Mucosa of stomach (tissue), 1 donor: ENCODE data around the gene PLXNC1.

Source experiments
- H3K27me3 ChIP-seq: one replicate; pipeline ENCODE4 v1.7.0; 2013; ENCODE audit warnings: mild to moderate bottlenecking, low read length; ENCODE audit not compliant: control insufficient read depth, insufficient read depth
- H3K36me3 ChIP-seq: one replicate; pipeline ENCODE4 v1.7.0; 2013; ENCODE audit warnings: low read length; ENCODE audit not compliant: control insufficient read depth, insufficient read depth
- H3K4me1 ChIP-seq: one replicate; pipeline ENCODE4 v1.7.0; 2013; ENCODE audit warnings: mild to moderate bottlenecking, low read length; ENCODE audit not compliant: control insufficient read depth, insufficient read depth
- H3K4me3 ChIP-seq: one replicate; pipeline ENCODE4 v1.7.0; 2013; ENCODE audit warnings: low read length
- H3K9ac ChIP-seq: one replicate; pipeline ENCODE4 v1.7.0; 2013; ENCODE audit warnings: mild to moderate bottlenecking, low read length, moderate library complexity
- H3K9me3 ChIP-seq: one replicate; pipeline ENCODE4 v1.7.0; 2013; ENCODE audit warnings: mild to moderate bottlenecking, low read length, moderate library complexity; ENCODE audit not compliant: control insufficient read depth
- donor health status: Pancreatic carcinoma.

PLXNC1 gene

GRCh38 chr12:94167071-94167755 lies 18.8 kb downstream of the PLXNC1 start:
- Histone ChIP-seq H3K36me3 (no peaks in the 10 kb centered on the region), H3K27me3 (peaks cover 4% of the 10 kb centered on the region), H3K4me1 (peaks cover 10% of the 10 kb centered on the region), H3K9me3 (no peaks in the 10 kb centered on the region), H3K9ac (no peak overlapping the region), H3K4me3 (no peak overlapping the region)

GRCh38 chr12:94167756-94168416 lies 19.5 kb downstream of the PLXNC1 start:
- Histone ChIP-seq H3K9me3 (no peaks in the 10 kb centered on the region), H3K4me1 (peaks cover 10% of the 10 kb centered on the region), H3K9ac (no peak overlapping the region), H3K4me3 (no peak overlapping the region), H3K36me3 (no peaks in the 10 kb centered on the region), H3K27me3 (peaks cover 4% of the 10 kb centered on the region)

GRCh38 chr12:94169495-94169894 lies 21.1 kb downstream of the PLXNC1 start:
- Histone ChIP-seq H3K27me3 (peaks cover 4% of the 10 kb centered on the region), H3K9me3 (no peaks in the 10 kb centered on the region), H3K4me1 (peaks cover 10% of the 10 kb centered on the region)

GRCh38 chr12:94169966-94170689 lies 21.8 kb downstream of the PLXNC1 start:
- H3K36me3 ChIP-seq, result no peaks in the 10 kb centered on the region
- H3K4me1 ChIP-seq, result peaks cover 10% of the 10 kb centered on the region
- H3K9me3 ChIP-seq, result no peaks in the 10 kb centered on the region
- peaks cover 4% of the 10 kb centered on the region for H3K27me3 ChIP-seq
- H3K9ac ChIP-seq, result no peak overlapping the region
- no peak overlapping the region for H3K4me3 ChIP-seq

More at GRCh38 chr12:94169495-94169894, 21.1 kb downstream of the PLXNC1 start:
- no peak overlapping the region for H3K4me3 ChIP-seq
- H3K36me3 ChIP-seq, result no peaks in the 10 kb centered on the region
- no peak overlapping the region for H3K9ac ChIP-seq

GRCh38 chr12:94170690-94171594 lies 22.6 kb downstream of the PLXNC1 start:
- H3K4me1 ChIP-seq, result peaks cover 10% of the 10 kb centered on the region
- H3K9ac ChIP-seq, result no peak overlapping the region
- H3K4me3 ChIP-seq, result no peak overlapping the region
- no peaks in the 10 kb centered on the region for H3K36me3 ChIP-seq
- H3K27me3 ChIP-seq, result peaks cover 4% of the 10 kb centered on the region
- no peaks in the 10 kb centered on the region for H3K9me3 ChIP-seq

- H3K27me3 ChIP-seq, result peaks cover 4% of the 10 kb centered on the region
- no peaks in the 10 kb centered on the region for H3K9me3 ChIP-seq
- H3K4me3 ChIP-seq, result no peak overlapping the region
- no peaks in the 10 kb centered on the region for H3K36me3 ChIP-seq
- no peak overlapping the region for H3K9ac ChIP-seq
- peaks cover 10% of the 10 kb centered on the region for H3K4me1 ChIP-seq
These were observed 23.2 kb downstream of the PLXNC1 start for GRCh38 chr12:94171595-94171930.

- Histone ChIP-seq H3K9me3 (no peaks in the 10 kb centered on the region), H3K27me3 (peaks cover 4% of the 10 kb centered on the region), H3K4me1 (peaks cover 10% of the 10 kb centered on the region), H3K4me3 (no peak overlapping the region), H3K36me3 (no peaks in the 10 kb centered on the region), H3K9ac (no peak overlapping the region)
These were observed 23.7 kb downstream of the PLXNC1 start for GRCh38 chr12:94172031-94172430.

GRCh38 chr12:94172973-94173372 lies 24.6 kb downstream of the PLXNC1 start:
- H3K36me3 ChIP-seq, result no peaks in the 10 kb centered on the region
- H3K27me3 ChIP-seq, result peaks cover 4% of the 10 kb centered on the region
- no peak overlapping the region for H3K4me3 ChIP-seq
- H3K9me3 ChIP-seq, result no peaks in the 10 kb centered on the region
- no peak overlapping the region for H3K9ac ChIP-seq
- peaks cover 10% of the 10 kb centered on the region for H3K4me1 ChIP-seq

- Histone ChIP-seq H3K27me3 (peaks cover 4% of the 10 kb centered on the region), H3K4me3 (no peak overlapping the region), H3K9ac (no peak overlapping the region), H3K4me1 (peaks cover 10% of the 10 kb centered on the region), H3K9me3 (no peaks in the 10 kb centered on the region), H3K36me3 (no peaks in the 10 kb centered on the region)
These were observed 25.4 kb downstream of the PLXNC1 start for GRCh38 chr12:94173660-94174265.

GRCh38 chr12:94174576-94174975 lies 26.2 kb downstream of the PLXNC1 start:
- no peak overlapping the region for H3K4me3 ChIP-seq
- H3K27me3 ChIP-seq, result peaks cover 2% of the 10 kb centered on the region
- no peaks in the 10 kb centered on the region for H3K9me3 ChIP-seq
- no peak overlapping the region for H3K9ac ChIP-seq
- no peaks in the 10 kb centered on the region for H3K36me3 ChIP-seq
- H3K4me1 ChIP-seq, result peaks cover 9% of the 10 kb centered on the region
